ENCODE measurements around the gene ZYG11B.

GRCh38 chr1:52727114-52727586 is 897 bp downstream of the ZYG11B start:
- no peak for TF ChIP-seq CTCF (IDR thresholded peaks at IDR 0.05)
- TF ChIP-seq POLR2A (IDR thresholded peaks at IDR 0.05; ENCODE audit: low read depth), result no peak

Measured in esophagus muscularis mucosa (tissue), 3 donors.